Keratinocyte (primary cell): ENCODE measurements around the gene PLD5. TPM values are rescaled to one million over a fixed set of nuclear protein-coding genes. Genes with fewer than 3 reads are reported as not detected.

ENCODE experiments used
- DNase-seq: peaks from one replicate; pipeline ENCODE4 v3.0.0-alpha.2; 2011; ENCODE audit warnings: low read depth, missing footprints, low spot score
- FAIRE-seq: peaks from 2 replicates; lab custom pipeline; 2011; peaks lifted over from hg19 to GRCh38; lab: Jason Lieb, UNC
- H2AFZ ChIP-seq: 2 replicates; pipeline ENCODE4 v1.6.0; 2012; ENCODE audit warnings: low read length, control low read depth, inconsistent platforms; ENCODE audit not compliant: control insufficient read depth
- H3K27ac ChIP-seq: 2 replicates; pipeline ENCODE4 v1.5.1; 2011; ENCODE audit warnings: low read length; ENCODE audit not compliant: control insufficient read depth, insufficient read depth
- H3K27me3 ChIP-seq: 3 replicates; pipeline ENCODE4 v1.6.0; 2011; ENCODE audit warnings: low read length; ENCODE audit not compliant: control insufficient read depth, insufficient read depth; ENCODE audit errors: extremely low read depth
- H3K36me3 ChIP-seq, 2 experiments: 2 replicates in 1 of 2; 3 replicates in 1 of 2; pipeline ENCODE4 v1.5.1; 2011; ENCODE audit warnings: low read length in 2 of 2, mild to moderate bottlenecking in 1 of 2; ENCODE audit not compliant: control insufficient read depth in 2 of 2, insufficient read depth in 2 of 2; ENCODE audit errors: extremely low read depth in 1 of 2
- H3K4me1 ChIP-seq: 3 replicates; pipeline ENCODE4 v1.5.1; 2011; ENCODE audit warnings: low read length; ENCODE audit not compliant: control insufficient read depth, insufficient read depth; ENCODE audit errors: extremely low read depth
- H3K4me2 ChIP-seq: 3 replicates; pipeline ENCODE4 v1.6.0; 2011; ENCODE audit warnings: low read depth, low read length; ENCODE audit not compliant: control insufficient read depth, insufficient read depth; ENCODE audit errors: extremely low read depth
- H3K4me3 ChIP-seq, 3 experiments: fragments of 200-600 bp in 1 of 3; sonication (generic) in 1 of 3; 2 replicates in 2 of 3; 3 replicates in 1 of 3; pipeline ENCODE4 v1.5.1; 2011 to 2016; ENCODE audit warnings: low read length in 3 of 3, mild to moderate bottlenecking in 3 of 3, control low read depth in 2 of 3, inconsistent platforms in 1 of 3, low read depth in 1 of 3, mixed read lengths in 1 of 3, mixed run types in 1 of 3, moderate library complexity in 1 of 3; ENCODE audit not compliant: control insufficient read depth in 2 of 3, insufficient read depth in 2 of 3; ENCODE audit errors: extremely low read depth in 1 of 3
- H3K79me2 ChIP-seq: 2 replicates; pipeline ENCODE4 v1.6.0; 2012; ENCODE audit warnings: low read length; ENCODE audit not compliant: control insufficient read depth, insufficient read depth
- H3K9ac ChIP-seq: 3 replicates; pipeline ENCODE4 v1.6.0; 2011; ENCODE audit warnings: low read length; ENCODE audit not compliant: control insufficient read depth, insufficient read depth; ENCODE audit errors: extremely low read depth
- H3K9me1 ChIP-seq: 3 replicates; pipeline ENCODE4 v1.6.0; 2011; ENCODE audit warnings: low read length; ENCODE audit not compliant: control insufficient read depth, insufficient read depth; ENCODE audit errors: extremely low read depth
- H3K9me3 ChIP-seq: 2 replicates; pipeline ENCODE4 v1.5.1; 2012; ENCODE audit warnings: low read depth, low read length; ENCODE audit not compliant: control insufficient read depth
- H4K20me1 ChIP-seq: 3 replicates; pipeline ENCODE4 v1.6.0; 2011; ENCODE audit warnings: low read length; ENCODE audit not compliant: control insufficient read depth, insufficient read depth; ENCODE audit errors: extremely low read depth
- CTCF ChIP-seq, 3 experiments: IDR thresholded peaks in 1 of 3; conservative IDR thresholded peaks in 1 of 3; optimal IDR thresholded peaks in 1 of 3; 2 replicates in 2 of 3; 3 replicates in 1 of 3; pipeline versions ENCODE3 to v1.5.1; 2011; ENCODE audit warnings: low read length in 3 of 3, mild to moderate bottlenecking in 3 of 3, moderate library complexity in 2 of 3, control low read depth in 1 of 3, inconsistent platforms in 1 of 3; ENCODE audit not compliant: insufficient read depth in 2 of 3; ENCODE audit errors: extremely low read depth in 1 of 3
- EZH2 ChIP-seq: IDR thresholded peaks from one replicate; pipeline ENCODE4 v1.6.1; 2012; ENCODE audit warnings: inconsistent platforms, mild to moderate bottlenecking, low read length, moderate library complexity
- dilution Hi-C: fragments of 300-500 bp; cut with MboI; formaldehyde crosslinking; loops from one replicate; pipeline ENCODE4 v1.7.0; 2020; ENCODE audit warnings: low sequenced_read_pairs; ENCODE audit not compliant: extremely low pct_ligation_motif_present
- polyA plus RNA-seq, 5 experiments: library from polyadenylated mRNA; depleted of rRNA in 3 of 5; stranded (reverse) in 3 of 5; stranded (forward) in 1 of 5; unstranded in 1 of 5; fragments of >200 nt; gene quantifications; 1 replicate in 1 of 5; 2 replicates in 3 of 5; 3 replicates in 1 of 5; pipeline versions ENCODE4 v1.2.1 to v1.2.3, GENCODE V29; 2011 to 2012; ENCODE audit warnings: missing spikeins in 2 of 5, low read depth in 1 of 5, low replicate concordance in 1 of 5

The PLD5 gene
- polyA plus RNA-seq, 1 donor (not counting 4 experiments of a cell fraction or from before 2014, with no cell fraction given), result 7.2 TPM

- Histone ChIP-seq H3K27ac (no peak overlapping the region), H3K4me3 (no peak overlapping the region), H3K79me2 (no peaks in the 10 kb centered on the region), H4K20me1 (no peaks in the 10 kb centered on the region), H3K9me1 (no peaks in the 10 kb centered on the region), H3K36me3 (no peaks in the 10 kb centered on the region), H3K4me2 (no peak overlapping the region), H3K27me3 (no peaks in the 10 kb centered on the region), H3K9ac (no peak overlapping the region), H2AFZ (no peak overlapping the region), H3K9me3 (peaks cover 1% of the 10 kb centered on the region), H3K4me1 (no peaks in the 10 kb centered on the region)
- TF ChIP-seq CTCF (optimal IDR thresholded peaks at IDR 0.05 in 1 of 3, IDR thresholded peaks at IDR 0.05 in 1 of 3, conservative IDR thresholded peaks at IDR 0.05 in 1 of 3; ENCODE audit: extremely low read depth in 1 of 3, insufficient read depth in 2 of 3, low read length in 3 of 3) (no peak), EZH2 (no peak)
- FAIRE-seq, result no peak
- DNase-seq, result no peak
- dilution Hi-C loops, result no loop called here
These were observed 44.2 kb upstream of the PLD5 start for GRCh38 chr1:242568666-242569065.

DNA sequence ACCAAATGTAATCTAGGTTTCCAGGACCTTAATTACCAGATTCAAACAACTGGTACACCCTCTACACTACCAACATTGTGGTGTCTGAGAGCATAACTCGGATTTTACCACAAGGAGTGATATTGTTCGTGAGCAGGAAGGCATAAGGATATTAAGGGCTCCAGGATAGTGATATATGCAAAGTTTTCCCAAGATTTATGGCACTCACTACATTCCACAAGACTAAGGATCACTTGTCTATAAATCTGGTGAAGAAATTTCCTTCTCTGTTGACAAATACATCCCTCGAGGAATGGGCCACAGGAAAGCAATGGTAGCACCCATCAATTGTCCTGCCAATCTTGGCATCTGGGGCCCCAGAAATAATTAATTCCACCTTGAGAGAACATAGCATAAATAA is 43.1 kb upstream of the PLD5 start:
- Histone ChIP-seq H4K20me1 (no peaks in the 10 kb centered on the region), H3K36me3 (no peaks in the 10 kb centered on the region), H3K79me2 (no peaks in the 10 kb centered on the region), H3K9me1 (no peaks in the 10 kb centered on the region), H3K4me2 (no peak overlapping the region), H2AFZ (no peak overlapping the region), H3K4me3 (no peak overlapping the region), H3K9me3 (peaks cover 1% of the 10 kb centered on the region), H3K4me1 (no peaks in the 10 kb centered on the region), H3K27ac (no peak overlapping the region), H3K27me3 (no peaks in the 10 kb centered on the region), H3K9ac (no peak overlapping the region)
- dilution Hi-C loops, result no loop called here
- FAIRE-seq (no peak), DNase-seq (no peak)
- TF ChIP-seq CTCF (optimal IDR thresholded peaks at IDR 0.05 in 1 of 3, IDR thresholded peaks at IDR 0.05 in 1 of 3, conservative IDR thresholded peaks at IDR 0.05 in 1 of 3; ENCODE audit: extremely low read depth in 1 of 3, insufficient read depth in 2 of 3, low read length in 3 of 3), result no peak
- no peak for TF ChIP-seq EZH2
